Measurements from ENCODE around the gene CDC16.

Gene CDC16

DNA sequence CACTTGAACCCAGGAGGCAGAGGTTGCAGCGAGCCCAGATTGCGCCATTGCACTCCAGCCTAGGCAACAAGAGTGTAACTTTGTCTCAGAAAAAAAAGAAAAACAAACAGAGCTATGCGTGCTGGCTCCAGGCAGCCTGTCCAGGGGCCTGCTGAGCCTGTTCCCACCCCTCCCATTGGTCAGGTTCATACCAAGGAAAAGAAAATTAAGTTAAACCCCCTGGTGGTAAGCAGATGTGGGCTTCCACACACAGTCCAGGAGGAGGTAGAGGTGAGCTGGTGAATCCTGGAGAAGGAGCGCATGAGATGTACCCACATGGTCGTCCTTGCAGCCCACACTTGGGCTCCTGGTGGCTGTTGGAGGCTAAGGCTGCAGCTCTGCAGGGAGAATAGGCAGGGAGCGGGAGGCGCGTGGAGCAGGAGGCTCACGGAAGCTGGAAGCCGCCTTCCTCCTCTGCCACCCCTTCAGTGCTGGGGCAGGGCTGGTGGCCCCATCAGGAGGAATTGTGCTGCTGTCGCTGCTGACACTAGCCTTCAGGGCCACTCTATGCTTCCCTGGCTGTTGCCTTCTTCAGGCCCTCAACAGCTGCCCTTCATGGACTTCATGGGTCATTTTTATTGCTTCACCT lies 69.1 kb downstream of the CDC16 start:
- DNase-seq, result no peak

DNA sequence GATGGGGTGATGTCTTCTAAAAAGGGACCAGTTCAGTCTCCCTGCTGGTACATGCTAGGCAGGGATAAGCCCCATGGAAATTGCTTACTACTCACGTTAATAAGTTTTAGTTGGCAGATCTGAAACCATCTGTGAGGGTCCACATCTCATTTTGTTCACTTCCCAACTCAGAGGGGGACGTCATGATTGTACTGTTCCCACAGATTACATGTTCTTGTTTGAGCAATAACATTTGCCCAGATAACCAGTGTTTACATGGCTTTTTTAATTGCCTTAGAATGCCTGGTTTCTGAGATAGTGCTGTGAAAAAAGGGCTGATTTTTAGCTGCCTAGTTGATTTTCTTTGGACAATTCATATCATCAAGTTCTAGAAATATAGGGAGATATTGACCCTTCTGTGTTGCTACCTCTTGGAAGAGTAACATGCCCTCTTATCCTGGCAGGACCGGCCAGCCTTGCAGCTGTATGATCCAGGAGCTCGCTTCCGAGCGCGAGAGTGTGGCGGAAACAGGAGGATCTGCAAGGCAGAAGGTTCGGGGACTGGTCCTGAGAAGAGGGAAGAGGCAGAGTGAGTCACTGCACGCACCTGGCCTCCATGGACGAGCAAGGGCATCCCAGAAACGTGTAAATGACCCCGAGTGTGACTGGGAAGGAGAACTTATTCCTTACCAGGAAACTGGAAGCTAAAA lies 69.8 kb downstream of the CDC16 start:
- DNase-seq, result no peak

DNA sequence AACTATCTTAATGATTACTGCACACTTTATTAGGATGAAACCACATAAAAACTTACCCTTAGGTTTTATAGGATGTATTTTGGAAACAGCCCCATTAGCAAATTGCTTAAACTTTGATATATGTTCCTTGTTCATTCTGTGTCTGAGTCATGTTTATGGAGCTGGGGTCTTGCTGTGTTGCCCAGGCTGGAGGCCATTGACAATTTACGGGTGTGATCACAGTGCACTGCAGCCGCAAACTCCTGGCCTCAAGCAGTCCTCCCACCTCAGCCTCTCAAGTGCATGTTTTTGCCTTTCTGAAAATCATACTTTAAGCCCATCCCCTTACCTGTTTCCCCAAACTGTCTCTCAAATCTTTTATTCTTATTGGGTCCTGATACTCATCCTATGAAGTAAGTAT lies 74.4 kb downstream of the CDC16 start:
- DNase-seq, result no peak

DNA sequence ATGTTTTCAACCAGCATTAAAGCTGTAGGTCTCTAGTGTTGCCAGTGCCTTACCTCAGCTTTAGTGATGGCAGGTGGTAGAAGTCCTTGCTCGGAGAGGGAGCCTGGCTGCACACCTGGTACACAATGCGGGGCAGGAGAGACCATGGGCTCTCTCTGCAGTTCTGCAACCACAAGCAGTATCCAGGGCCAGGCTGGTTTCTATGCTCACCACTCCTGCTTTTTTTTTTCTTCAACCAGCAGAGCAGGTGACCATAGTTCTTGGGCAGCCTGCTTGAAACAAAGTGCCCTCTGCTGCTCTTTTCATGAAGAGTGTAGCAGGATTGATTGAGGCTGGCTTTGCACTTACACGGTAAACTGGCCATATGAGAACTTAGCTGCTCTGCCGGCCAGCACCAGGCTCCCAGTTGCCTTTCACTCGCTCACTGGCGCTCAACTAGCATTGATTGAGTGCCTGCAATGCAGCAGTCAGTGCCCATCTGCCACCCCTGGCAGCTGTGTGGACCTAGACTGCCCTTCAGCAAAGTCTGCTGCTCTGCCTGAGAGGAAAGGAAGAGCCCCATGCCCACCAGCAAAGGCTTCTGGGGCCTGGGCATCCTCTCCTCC lies 75.2 kb downstream of the CDC16 start:
- peak in 1 of 2 experiments; percentile 23 for DNase-seq

DNA sequence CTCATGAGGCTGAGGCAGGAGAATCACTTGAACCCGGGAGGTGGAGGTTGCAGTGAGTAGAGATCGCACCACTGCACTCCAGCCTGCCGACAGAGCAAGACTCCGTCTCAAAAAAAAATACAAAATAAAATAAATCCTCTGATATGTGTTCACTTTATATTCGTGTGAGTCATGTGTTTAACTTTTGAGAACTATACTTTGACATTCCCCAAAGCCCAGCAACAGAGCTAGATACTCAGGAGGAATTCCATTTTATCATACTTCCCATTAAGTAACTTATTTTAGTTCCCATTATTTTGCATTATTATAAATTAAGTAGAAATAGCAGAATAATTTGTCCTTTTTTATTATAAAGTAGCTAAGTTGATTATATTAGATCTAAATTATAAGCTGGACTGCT lies 76.3 kb downstream of the CDC16 start:
- DNase-seq, result no peak

DNA sequence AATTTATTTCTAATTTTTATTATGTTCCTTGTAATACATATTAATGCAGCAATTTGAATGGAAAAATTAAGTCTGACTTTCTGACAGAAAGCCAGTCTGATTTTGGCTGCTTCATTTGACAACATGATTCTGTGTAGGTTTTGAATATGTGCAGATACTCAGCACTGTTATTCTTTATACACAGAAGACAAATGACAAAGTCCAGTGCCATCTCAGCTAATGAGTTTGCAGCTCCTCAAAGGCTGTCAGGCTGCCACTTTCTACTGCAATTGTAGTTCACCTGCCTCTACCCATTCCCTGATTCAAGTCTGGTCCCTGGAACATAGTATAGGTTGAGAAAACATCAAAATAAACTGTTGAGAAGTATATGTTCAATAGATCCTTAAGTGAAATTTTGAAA lies 76.7 kb downstream of the CDC16 start:
- DNase-seq, result no peak

DNA sequence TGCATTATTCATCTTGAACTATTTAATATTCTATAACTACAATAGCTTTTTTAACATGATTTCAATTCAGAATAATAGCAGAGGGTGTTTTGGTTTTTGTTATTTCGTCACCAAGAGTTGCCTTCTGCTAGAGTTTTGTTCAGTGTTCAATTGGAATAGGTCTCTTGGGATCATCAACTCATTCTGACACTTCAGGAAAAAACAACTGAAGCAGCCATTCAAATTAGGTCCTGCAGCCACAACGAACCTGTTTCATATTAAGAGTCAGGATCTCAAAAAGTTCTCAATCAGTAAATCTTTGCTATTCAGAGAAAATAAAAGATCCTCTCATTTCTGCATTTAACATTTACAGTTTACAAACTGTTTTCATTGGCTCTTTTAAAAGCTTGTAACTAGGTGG lies 77.2 kb downstream of the CDC16 start:
- DNase-seq, result no peak

DNA sequence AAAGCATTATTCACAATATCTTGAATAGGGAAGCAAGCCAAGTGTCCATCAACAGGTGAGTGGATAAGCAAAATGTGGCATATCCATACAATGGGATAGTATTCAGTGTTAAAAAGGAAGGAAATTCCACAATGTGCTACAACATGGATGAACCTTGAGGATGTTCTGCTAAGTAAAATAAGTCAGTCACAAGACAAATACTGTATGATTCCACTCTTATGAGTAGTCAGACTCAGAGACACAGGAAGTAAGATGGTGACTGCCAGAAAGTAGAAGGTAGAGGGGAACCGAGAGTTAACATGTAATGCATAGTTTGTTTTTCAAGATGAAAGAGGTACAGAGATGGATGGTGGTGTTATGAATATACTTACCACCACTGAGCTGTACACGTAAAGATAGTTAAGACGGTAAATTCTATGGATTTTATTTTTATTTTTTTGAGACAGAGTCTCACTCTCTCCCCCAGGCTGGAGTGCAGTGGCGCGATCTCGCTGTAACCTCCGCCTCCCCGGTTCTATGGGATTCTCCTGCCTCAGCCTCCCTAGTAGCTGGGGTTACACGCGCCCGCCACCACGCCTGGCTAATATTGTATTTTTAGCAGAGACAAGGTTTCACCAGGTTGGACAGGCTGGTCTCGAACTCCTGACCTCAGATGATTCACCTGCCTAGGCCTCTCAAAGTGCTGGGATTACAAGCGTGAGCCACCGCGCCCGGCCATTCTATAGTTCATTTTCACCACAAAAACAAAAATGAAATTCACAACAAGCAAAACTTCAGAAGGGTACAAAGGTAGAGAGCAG lies 78.6 kb downstream of the CDC16 start:
- no peak for DNase-seq

DNA sequence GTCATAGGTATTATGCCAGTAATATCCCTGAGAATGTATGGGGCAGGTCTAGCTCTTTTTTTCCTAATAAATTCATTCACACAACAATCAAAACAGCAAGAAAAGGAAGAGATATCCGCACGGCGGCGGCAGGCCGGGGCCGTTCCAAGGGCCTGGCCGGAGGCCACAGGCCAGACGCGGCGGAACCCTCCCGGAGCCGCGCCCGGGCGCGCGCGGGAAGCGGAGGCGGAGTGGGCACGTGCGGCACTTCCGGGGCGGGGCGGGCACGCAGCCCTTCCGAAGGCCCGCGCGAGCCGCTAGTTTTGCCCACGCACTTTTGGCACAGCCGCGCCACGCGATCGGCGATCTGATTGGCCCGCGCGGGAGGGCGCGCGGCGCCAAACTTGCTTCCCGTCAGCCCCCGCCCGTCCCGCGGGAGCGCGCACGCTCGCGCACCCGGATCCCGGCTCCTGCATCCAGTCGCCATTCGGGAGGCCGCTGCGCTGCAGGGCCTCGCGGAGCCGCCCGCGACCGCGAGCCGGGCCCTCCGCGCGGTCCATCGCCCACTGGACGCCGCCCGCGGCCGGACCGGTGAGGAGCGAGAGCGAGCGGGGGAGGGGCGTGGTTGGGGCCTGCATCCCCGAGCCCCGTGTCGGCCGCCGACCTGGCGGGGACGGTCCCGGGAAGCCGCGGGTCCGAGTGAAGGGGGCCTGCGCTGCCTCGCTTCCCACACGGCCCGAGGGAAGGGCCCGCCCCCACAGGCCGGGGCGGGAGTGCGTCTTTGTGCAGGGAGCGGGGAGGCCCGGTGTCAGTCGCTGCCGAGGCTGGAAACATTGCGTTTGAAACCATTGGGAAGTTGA lies 79.6 kb downstream of the CDC16 start, which contains the start of gene CHAMP1:
Gene CHAMP1 (plus strand): TSS at position 430 of the 839 bp plus-strand sequence. CDS start 9,340 bp downstream, outside the sequence.
- peak; percentile 42 to 83 for DNase-seq

DNA sequence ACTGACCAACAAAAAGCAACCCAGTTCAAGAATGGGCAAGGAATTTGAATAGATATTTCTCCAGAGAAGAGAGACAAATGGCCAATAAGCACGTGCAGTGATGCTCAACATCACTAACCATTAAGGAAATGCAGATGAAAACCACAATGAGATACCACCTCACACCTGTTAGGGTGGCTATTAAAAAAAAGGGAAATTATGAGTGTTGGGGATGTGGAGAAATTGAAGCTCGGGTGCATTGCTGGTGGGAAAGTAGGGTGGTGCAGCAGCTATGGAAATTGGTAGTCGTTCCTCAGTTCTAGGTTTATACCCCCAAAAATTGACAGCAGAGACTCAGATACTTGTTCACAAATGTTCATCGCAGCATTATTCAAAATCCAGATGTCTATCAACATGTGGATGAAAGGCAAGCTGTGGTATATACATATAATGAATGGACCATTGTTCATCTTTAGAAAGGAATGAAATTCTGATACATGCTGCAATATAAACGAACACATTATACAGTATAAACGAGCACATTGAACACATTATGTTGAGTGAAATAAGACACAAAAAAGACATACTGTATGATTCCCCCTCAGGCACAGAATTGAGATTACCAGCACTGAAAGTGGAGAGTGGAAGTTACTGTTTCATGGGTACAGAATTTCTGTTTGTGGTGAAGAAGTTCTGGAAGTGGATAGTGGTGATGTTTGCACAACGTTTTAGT lies 80.5 kb downstream of the CDC16 start:
- no peak for DNase-seq

DNA sequence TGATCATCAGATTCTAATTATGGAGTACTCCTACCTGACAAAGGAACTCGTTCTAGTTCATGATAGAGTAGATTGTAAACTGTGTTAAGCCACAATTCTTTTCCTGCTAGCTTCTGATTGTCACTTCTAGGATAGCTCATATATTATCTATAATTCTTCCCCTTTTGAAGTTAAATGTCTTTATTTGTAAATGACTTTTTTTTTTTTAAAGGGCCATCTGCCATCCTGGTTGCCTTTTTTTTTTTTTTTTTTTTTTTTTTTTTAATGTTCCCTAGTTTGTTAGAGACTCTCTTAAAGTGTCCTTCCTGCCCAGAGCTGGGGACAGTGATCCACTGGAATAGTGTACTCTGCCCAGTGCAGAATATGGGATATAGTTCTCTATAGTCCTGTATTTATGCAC lies 83.9 kb downstream of the CDC16 start:
- DNase-seq, result no peak

DNA sequence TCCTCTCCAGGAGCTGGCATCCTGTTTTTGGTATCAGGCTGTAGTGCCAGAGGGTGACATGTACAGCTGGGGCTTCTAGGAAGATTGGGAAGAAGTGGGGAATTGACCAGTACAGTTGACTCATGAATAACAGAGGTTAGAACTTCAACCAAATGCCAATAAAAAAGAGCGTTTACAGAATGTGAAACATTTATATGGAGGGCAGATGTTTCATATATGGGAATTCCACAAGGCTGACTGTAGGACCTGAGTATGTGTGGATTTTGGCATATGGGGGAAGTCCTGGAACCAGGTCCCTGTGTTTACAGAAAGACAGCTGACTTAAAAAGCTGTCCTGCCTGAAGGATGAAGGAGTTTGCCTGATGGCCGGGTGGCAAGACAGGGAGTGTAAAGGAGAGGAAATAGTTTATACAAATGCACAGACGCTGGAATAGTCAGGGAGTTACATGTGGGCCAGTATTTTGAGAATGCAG lies 84.8 kb downstream of the CDC16 start:
- DNase-seq, result no peak

DNA sequence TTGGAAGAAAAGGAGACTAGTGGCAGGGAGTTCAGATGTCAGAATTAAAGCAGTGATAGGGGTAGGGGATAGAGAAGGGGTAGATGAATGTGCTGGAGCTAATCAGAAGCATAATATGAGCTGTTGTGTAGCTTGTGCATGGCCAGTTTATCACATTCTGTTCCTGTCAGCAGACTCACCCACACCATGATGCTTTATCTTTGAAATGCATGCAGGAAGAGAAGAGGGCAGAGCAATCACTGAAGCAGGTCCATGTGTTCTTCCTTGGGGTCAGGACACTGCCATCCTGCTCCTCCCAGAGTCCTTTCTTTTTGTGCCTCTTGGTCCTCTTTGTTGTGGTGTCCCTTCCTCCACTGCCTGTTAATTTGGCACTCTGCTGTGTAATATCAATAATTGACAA lies 85.4 kb downstream of the CDC16 start:
- DNase-seq, result no peak

DNA sequence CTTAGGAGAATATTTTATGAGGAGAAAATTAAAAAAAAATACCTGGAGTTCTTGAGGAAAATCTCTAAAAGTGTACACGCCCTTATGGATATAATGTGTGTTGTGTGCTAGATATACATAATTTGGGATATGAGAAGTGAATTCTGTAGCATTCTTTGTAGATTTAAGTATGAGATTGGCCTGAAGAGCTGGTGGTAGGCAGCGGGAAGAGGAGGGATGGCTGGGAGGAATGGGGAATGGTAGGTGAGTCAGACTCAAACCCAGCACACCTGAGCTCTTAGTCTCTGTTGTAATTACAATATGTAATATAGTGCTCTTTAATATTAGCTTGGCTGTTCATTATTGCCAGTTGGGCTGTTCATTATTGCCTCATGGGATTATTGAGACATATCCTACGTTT lies 86.6 kb downstream of the CDC16 start:
- DNase-seq, result no peak
